Natural killer cell (primary cell): Measurements from ENCODE around the gene TH. TPM values are rescaled to one million over a fixed set of nuclear protein-coding genes. Genes with fewer than 3 reads are reported as not detected.

ENCODE experiments used
- ATAC-seq, 3 donors: fragments of 150-1000 bp in 2 of 3; fragments of 200-7000 bp in 1 of 3; cut with Tn5 transposase; 1 replicate in 1 of 3; 2 replicates in 2 of 3; pipeline ENCODE4 v1.10.0; 2021; ENCODE audit warnings: mild to moderate bottlenecking in 2 of 3, moderate library complexity in 2 of 3
- DNase-seq, 2 donors: peaks; one replicate each; pipeline versions ENCODE4 v3.0.0 to v3.0.0-alpha.2; 2013 to 2021; ENCODE audit warnings: mixed read lengths in 1 of 2
- H3K27ac ChIP-seq: one replicate; pipeline ENCODE4 v1.5.1; 2013; ENCODE audit warnings: mild to moderate bottlenecking, low read length
- H3K27me3 ChIP-seq: one replicate; pipeline ENCODE4 v1.6.1; 2013; ENCODE audit warnings: low read length; ENCODE audit not compliant: control insufficient read depth, insufficient read depth
- H3K36me3 ChIP-seq: one replicate; pipeline ENCODE4 v1.6.1; 2013; ENCODE audit warnings: low read length; ENCODE audit not compliant: control insufficient read depth, insufficient read depth
- H3K4me1 ChIP-seq: one replicate; pipeline ENCODE4 v1.6.1; 2013; ENCODE audit warnings: low read length; ENCODE audit not compliant: control insufficient read depth, insufficient read depth
- H3K4me3 ChIP-seq: one replicate; pipeline ENCODE4 v1.5.1; 2013; ENCODE audit warnings: low read length
- H3K9me3 ChIP-seq: one replicate; pipeline ENCODE4 v1.6.1; 2013; ENCODE audit warnings: low read length; ENCODE audit not compliant: control insufficient read depth, insufficient read depth
- H3K27ac Mint-ChIP-seq, 2 donors: one replicate each; pipeline ENCODE4 v1.8.0; 2022; ENCODE audit warnings: mild to moderate bottlenecking in 2 of 2, mixed read lengths in 2 of 2, moderate library complexity in 1 of 2
- H3K27me3 Mint-ChIP-seq, 2 donors: one replicate each; pipeline ENCODE4 v1.8.0; 2022; ENCODE audit warnings: low read depth in 2 of 2, mixed read lengths in 2 of 2
- H3K36me3 Mint-ChIP-seq: one replicate; pipeline ENCODE4 v1.8.0; 2022; ENCODE audit warnings: mixed read lengths
- H3K4me1 Mint-ChIP-seq, 2 donors: one replicate each; pipeline ENCODE4 v1.8.0; 2022; ENCODE audit warnings: mixed read lengths in 2 of 2
- H3K4me3 Mint-ChIP-seq: one replicate; pipeline ENCODE4 v1.8.0; 2022; ENCODE audit warnings: mild to moderate bottlenecking, moderate library complexity, mixed read lengths
- H3K9me3 Mint-ChIP-seq, 2 donors: one replicate each; pipeline ENCODE4 v1.8.0; 2022; ENCODE audit warnings: mixed read lengths in 2 of 2
- CTCF ChIP-seq: fragments of 200-600 bp; IDR thresholded peaks from one replicate; pipeline ENCODE4 v1.8.0; 2022; ENCODE audit warnings: antibody characterized with exemption
- WGBS: methylation state at CpG from one replicate; pipeline ENCODE4 v1.1.7; 2013; ENCODE audit warnings: missing lambda C conversion rate; ENCODE audit not compliant: insufficient coverage; 5-methylcytosine and 5-hydroxymethylcytosine counted together
- intact Hi-C: fragments of 100-400 bp; cut with micrococcal nuclease; formaldehyde crosslinking; loops from one replicate; pipeline ENCODE4 v1.14.2; 2022
- total RNA-seq, 4 donors: library from RNA; stranded (reverse); fragments of 120-200 nt in 1 of 4; gene quantifications; one replicate each; pipeline versions ENCODE4 v1.2.3 to v1.2.4, GENCODE V29; 2013 to 2022

Gene TH
- total RNA-seq, 3 donors from 2014 or later (not counting 1 experiment from before 2014, with no cell fraction given): not detected

DNA sequence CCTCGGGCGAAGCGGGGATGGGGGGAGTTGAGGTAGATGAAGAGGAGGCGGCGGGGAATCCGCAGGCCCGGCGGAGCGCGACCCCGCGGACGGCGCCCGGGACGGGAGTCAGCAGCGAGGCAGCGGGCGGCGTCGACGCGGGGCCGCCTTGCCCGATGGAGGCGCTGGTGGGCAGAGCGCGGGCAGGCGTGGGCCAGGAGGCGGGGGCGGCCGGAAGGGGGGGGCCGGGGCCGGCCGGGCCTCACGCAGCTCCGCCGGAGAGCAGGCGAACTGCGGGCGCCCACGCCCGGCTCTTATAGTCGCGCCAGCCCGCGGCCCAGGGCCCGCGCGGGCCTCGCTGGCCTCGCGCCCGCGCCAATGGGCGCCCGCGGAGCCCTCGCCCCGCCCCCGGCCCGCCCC is 32.5 kb downstream of the TH start, which contains the start of gene IGF2:
Gene IGF2 (minus strand): TSS at position 267 of the 399 bp plus-strand sequence. CDS start 3,866 bp downstream, outside the sequence.
- H3K36me3 ChIP-seq: no peaks in the 10 kb centered on the region
- DNase-seq: peak in 1 of 2 donors; percentile 33
- peaks cover 32% of the 10 kb centered on the region for H3K27me3 ChIP-seq
- intact Hi-C loops: no loop called here
- H3K4me1 Mint-ChIP-seq: peaks cover 0 to 11% of the 10 kb centered on the region in 2 donors
- 2% methylated on average over 62 of the region's 62 CpGs for WGBS
- peak in 2 of 3 donors; percentile 60 to 63 for ATAC-seq
- H3K9me3 Mint-ChIP-seq: no peaks in the 10 kb centered on the region
- peaks cover 48 to 53% of the 10 kb centered on the region in 2 donors for H3K27me3 Mint-ChIP-seq
- H3K4me1 ChIP-seq: peaks cover 13% of the 10 kb centered on the region
- no peaks in the 10 kb centered on the region for H3K36me3 Mint-ChIP-seq
- no peak within 1 kb of the TSS for H3K4me3 ChIP-seq
- H3K4me3 Mint-ChIP-seq: peak within 1 kb of the TSS; percentile 88
- no peaks in the 10 kb centered on the region for H3K9me3 ChIP-seq
- H3K27ac ChIP-seq: no peak within 1 kb of the TSS
- no peak for TF ChIP-seq CTCF
- no peak within 1 kb of the TSS for H3K27ac Mint-ChIP-seq

DNA sequence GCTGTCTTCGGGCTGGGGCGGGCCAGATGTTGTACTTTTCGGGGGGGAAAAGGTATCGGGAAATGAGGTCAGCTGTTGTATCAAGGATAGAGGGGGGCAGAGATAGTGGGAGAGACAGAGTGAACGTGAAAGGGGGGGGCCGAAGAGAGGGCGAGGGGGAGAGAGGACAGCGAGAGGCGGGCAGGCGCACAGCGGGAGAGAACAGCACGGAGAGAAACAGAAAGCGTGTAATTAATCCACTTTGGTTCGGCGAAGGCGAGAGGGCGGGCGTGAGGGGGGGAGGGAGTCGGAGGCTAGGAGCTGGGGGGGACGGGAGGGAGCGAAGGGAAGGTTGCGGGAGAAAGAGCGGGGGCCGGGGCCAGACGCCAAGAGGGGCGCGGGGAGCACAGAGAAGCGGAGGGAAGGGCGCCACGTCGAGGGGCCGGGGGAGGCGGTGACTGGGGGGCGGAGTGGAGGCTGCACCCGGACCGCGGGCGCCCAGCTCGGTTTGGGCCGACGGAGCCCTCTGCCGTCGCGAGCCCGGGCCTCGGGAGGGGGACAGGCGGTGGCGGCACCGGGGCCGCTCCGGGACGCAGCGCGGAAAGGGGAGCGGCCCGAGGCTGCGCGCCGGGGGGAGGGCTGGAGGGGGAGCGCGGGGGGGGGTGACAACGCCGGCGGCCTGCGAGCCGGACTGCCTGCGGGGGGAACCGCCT is 33.0 kb downstream of the TH start:
- ATAC-seq: peak in 2 of 3 donors; percentile 53 to 56
- Mint-ChIP-seq H3K4me1 (peaks cover 0 to 11% of the 10 kb centered on the region in 2 donors), H3K9me3 (no peaks in the 10 kb centered on the region), H3K4me3 (peak overlapping the region; percentile 88), H3K27me3 (peaks cover 47 to 56% of the 10 kb centered on the region in 2 donors), H3K36me3 (no peaks in the 10 kb centered on the region), H3K27ac (no peak overlapping the region)
- Histone ChIP-seq H3K36me3 (no peaks in the 10 kb centered on the region), H3K4me3 (no peak overlapping the region), H3K27me3 (peaks cover 32% of the 10 kb centered on the region), H3K27ac (no peak overlapping the region), H3K9me3 (no peaks in the 10 kb centered on the region), H3K4me1 (peaks cover 13% of the 10 kb centered on the region)
- intact Hi-C loops: no loop called here
- WGBS: 3% methylated on average over 68 of the region's 68 CpGs
- TF ChIP-seq CTCF: no peak
- DNase-seq: peak in 1 of 2 donors; percentile 30

- H3K27me3 Mint-ChIP-seq: peaks cover 47 to 57% of the 10 kb centered on the region in 2 donors
Measured at GRCh38 chr11:2138068-2138430, 33.6 kb downstream of the TH start.

More at GRCh38 chr11:2138068-2138430, 33.6 kb downstream of the TH start:
- peaks cover 13% of the 10 kb centered on the region for H3K4me1 ChIP-seq
- Mint-ChIP-seq H3K27ac (no peak overlapping the region), H3K4me3 (peak overlapping the region; percentile 88), H3K36me3 (no peaks in the 10 kb centered on the region), H3K4me1 (peaks cover 0 to 11% of the 10 kb centered on the region in 2 donors), H3K9me3 (no peaks in the 10 kb centered on the region)
- intact Hi-C loops: no loop called here
- WGBS: 2% methylated on average over 43 of the region's 44 CpGs
- no peaks in the 10 kb centered on the region for H3K36me3 ChIP-seq
- no peaks in the 10 kb centered on the region for H3K9me3 ChIP-seq
- ATAC-seq (no peak), DNase-seq (no peak)
- H3K4me3 ChIP-seq: no peak overlapping the region
- H3K27ac ChIP-seq: no peak overlapping the region
- H3K27me3 ChIP-seq: peaks cover 32% of the 10 kb centered on the region
- TF ChIP-seq CTCF: no peak
